ENCODE measurements around the gene LY6G6D. TPM values are rescaled to one million over a fixed set of nuclear protein-coding genes. Genes with fewer than 3 reads are reported as not detected.

The LY6G6D gene
- total and polyA plus RNA-seq, 2 of the 13 experiments (the other 11 are each of a cell fraction or from before 2014, with no cell fraction given) = not detected

DNA sequence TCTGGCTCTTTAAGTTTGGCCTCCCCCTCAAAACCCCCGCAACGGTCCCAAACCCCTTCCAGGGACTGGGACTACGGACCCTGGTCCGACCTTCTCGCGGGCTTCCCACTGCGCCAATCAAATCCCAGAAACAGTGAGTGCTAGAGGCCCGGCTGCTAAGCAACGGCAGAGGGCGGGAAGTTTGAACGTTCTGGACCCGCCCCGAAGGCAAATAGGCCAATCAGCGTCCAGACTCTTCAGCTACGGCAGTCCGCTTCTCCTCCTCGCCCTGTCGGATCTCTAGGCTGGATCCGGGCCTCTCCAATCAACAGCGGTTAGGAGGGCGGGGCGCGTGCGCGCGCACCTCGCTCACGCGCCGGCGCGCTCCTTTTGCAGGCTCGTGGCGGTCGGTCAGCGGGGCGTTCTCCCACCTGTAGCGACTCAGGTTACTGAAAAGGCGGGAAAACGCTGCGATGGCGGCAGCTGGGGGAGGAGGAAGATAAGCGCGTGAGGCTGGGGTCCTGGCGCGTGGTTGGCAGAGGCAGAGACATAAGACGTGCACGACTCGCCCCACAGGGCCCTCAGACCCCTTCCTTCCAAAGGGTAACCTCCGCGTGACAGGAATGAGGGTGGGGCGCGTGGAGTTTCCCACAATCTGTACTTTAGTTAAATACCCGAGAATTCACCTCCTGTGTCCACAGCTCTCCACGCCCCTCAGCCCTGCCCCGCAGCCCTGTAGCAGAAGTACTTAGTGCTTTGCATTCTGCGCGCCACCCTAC lies 24.7 kb downstream of the LY6G6D start, which contains the start of gene MSH5 (continued):
- TF ChIP-seq, protein P1, sequence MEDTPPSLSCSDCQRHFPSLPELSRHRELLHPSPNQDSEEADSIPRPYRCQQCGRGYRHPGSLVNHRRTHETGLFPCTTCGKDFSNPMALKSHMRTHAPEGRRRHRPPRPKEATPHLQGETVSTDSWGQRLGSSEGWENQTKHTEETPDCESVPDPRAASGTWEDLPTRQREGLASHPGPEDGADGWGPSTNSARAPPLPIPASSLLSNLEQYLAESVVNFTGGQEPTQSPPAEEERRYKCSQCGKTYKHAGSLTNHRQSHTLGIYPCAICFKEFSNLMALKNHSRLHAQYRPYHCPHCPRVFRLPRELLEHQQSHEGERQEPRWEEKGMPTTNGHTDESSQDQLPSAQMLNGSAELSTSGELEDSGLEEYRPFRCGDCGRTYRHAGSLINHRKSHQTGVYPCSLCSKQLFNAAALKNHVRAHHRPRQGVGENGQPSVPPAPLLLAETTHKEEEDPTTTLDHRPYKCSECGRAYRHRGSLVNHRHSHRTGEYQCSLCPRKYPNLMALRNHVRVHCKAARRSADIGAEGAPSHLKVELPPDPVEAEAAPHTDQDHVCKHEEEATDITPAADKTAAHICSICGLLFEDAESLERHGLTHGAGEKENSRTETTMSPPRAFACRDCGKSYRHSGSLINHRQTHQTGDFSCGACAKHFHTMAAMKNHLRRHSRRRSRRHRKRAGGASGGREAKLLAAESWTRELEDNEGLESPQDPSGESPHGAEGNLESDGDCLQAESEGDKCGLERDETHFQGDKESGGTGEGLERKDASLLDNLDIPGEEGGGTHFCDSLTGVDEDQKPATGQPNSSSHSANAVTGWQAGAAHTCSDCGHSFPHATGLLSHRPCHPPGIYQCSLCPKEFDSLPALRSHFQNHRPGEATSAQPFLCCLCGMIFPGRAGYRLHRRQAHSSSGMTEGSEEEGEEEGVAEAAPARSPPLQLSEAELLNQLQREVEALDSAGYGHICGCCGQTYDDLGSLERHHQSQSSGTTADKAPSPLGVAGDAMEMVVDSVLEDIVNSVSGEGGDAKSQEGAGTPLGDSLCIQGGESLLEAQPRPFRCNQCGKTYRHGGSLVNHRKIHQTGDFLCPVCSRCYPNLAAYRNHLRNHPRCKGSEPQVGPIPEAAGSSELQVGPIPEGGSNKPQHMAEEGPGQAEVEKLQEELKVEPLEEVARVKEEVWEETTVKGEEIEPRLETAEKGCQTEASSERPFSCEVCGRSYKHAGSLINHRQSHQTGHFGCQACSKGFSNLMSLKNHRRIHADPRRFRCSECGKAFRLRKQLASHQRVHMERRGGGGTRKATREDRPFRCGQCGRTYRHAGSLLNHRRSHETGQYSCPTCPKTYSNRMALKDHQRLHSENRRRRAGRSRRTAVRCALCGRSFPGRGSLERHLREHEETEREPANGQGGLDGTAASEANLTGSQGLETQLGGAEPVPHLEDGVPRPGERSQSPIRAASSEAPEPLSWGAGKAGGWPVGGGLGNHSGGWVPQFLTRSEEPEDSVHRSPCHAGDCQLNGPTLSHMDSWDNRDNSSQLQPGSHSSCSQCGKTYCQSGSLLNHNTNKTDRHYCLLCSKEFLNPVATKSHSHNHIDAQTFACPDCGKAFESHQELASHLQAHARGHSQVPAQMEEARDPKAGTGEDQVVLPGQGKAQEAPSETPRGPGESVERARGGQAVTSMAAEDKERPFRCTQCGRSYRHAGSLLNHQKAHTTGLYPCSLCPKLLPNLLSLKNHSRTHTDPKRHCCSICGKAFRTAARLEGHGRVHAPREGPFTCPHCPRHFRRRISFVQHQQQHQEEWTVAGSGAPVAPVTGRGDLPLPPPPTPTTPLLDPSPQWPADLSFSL (CRISPR knock-in tag; IDR thresholded peaks at IDR 0.05) = peak; percentile 22; the same call in 1 of the 2 replicates
- TF ChIP-seq, protein P2, sequence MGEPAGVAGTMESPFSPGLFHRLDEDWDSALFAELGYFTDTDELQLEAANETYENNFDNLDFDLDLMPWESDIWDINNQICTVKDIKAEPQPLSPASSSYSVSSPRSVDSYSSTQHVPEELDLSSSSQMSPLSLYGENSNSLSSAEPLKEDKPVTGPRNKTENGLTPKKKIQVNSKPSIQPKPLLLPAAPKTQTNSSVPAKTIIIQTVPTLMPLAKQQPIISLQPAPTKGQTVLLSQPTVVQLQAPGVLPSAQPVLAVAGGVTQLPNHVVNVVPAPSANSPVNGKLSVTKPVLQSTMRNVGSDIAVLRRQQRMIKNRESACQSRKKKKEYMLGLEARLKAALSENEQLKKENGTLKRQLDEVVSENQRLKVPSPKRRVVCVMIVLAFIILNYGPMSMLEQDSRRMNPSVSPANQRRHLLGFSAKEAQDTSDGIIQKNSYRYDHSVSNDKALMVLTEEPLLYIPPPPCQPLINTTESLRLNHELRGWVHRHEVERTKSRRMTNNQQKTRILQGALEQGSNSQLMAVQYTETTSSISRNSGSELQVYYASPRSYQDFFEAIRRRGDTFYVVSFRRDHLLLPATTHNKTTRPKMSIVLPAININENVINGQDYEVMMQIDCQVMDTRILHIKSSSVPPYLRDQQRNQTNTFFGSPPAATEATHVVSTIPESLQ (CRISPR knock-in tag; conservative IDR thresholded peaks at IDR 0.05) = peak; percentile 87
- TF ChIP-seq POGZ (CRISPR knock-in tag; IDR thresholded peaks at IDR 0.05) (peak; percentile 67), NFYC (CRISPR knock-in tag; IDR thresholded peaks at IDR 0.05) (peak; percentile 98)

Data from HepG2 (cell line).